Vagina (tissue), 2 donors: ENCODE data around the gene TCN2. TPM values are rescaled to one million over a fixed set of nuclear protein-coding genes. Genes with fewer than 3 reads are reported as not detected.
A peak's percentile ranks its signal among the peaks of the same experiment; 100 is the strongest.

ENCODE experiments used
- DNase-seq, 2 donors: peaks; one replicate each; pipeline ENCODE4 v3.0.0-alpha.2; 2017; ENCODE audit errors: extremely low spot score in 2 of 2
- H3K27ac ChIP-seq: fragments of 200-600 bp; sonication (generic); one replicate; pipeline ENCODE4 v1.5.1; 2019
- H3K27me3 ChIP-seq: fragments of 200-600 bp; sonication (generic); one replicate; pipeline ENCODE4 v1.5.1; 2019
- H3K36me3 ChIP-seq, 2 donors: fragments of 200-600 bp; sonication (generic); one replicate each; pipeline ENCODE4 v1.5.1; 2017 to 2019
- H3K4me1 ChIP-seq: fragments of 200-600 bp; sonication (generic); one replicate; pipeline ENCODE4 v1.5.1; 2019
- H3K4me3 ChIP-seq, 2 donors: fragments of 200-600 bp; sonication (generic); 1 replicate in 1 of 2; 2 replicates in 1 of 2; pipeline ENCODE4 v1.5.1; 2016 to 2019
- H3K9me3 ChIP-seq: fragments of 200-600 bp; sonication (generic); one replicate; pipeline ENCODE4 v1.5.1; 2019
- POLR2A ChIP-seq, 2 donors: fragments of 450-650 bp; IDR thresholded peaks; one replicate each; pipeline ENCODE4 v1.6.1; 2017; ENCODE audit warnings: antibody characterized with exemption in 2 of 2, mild to moderate bottlenecking in 2 of 2, moderate library complexity in 2 of 2
- POLR2AphosphoS5 ChIP-seq, 2 donors: sonication (generic); formaldehyde crosslinking; IDR thresholded peaks; one replicate each; pipeline ENCODE4 v1.9.0; 2017; ENCODE audit warnings: antibody characterized with exemption in 2 of 2, mild to moderate bottlenecking in 2 of 2, low read depth in 1 of 2; ENCODE audit not compliant: insufficient read depth in 1 of 2
- intact Hi-C: fragments of 100-400 bp; cut with DNase I; formaldehyde crosslinking; loops from one replicate; pipeline ENCODE4 v1.15.1; 2023
- total RNA-seq: library from RNA; depleted of rRNA; stranded (reverse); fragments of >200 nt; gene quantifications from one replicate; pipeline ENCODE4 v1.2.3, GENCODE V29; 2016
- TF ChIP-seq, protein P1 (sequence below), 3 experiments: fragments of 450-650 bp in 2 of 3; fragments of 200-600 bp in 1 of 3; sonication (generic) in 1 of 3; IDR thresholded peaks; one replicate each; pipeline ENCODE4 v1.5.1; 2017 to 2019; ENCODE audit warnings: antibody characterized with exemption in 3 of 3, mild to moderate bottlenecking in 2 of 3, moderate library complexity in 2 of 3

Gene TCN2
- total RNA-seq, 1 donor from 2014 or later = 20.4 TPM

DNA sequence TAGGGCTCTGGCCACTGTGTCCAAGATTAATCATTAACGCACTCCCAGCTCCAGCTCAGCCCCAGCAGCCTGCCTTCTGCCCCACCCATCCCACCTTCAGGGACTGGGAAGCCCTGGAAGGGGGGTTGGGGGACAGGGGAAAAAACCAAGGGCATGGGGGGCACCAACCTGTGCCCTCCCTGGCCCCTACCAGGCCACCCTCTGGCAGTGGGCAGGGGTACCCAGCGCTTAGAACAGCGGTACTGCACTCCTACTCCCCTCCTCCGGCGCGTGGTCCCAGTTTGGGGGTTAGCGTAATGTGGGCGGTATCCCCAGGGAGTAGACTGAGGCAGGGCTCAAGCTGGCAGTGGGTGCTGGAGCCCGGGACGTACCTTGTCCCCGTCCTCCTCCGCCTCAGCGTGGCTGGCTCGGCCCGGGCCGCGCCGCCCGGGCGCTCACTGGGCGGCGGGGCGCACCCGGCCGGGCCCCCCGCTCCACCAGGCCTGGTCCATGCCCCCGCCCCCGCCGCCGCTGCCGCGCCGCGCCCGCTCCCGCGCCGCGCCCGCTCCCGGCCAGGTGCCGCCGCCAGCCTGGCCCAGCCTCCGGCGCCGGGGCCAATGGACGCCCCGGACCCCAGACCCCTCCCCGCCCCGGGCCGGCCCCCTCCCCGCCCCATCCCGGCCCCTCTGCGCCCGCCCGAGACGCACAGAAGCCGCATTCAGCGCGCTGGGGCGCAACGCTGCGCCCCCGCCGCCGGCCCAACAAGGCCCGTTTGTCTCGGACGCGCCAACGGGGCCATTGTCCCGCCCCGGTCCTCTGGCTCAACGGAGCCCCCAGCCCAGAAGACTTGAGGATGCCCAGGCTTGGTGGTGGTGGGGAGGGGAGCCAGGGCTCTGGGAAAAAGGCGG lies 32.6 kb upstream of the TCN2 start, which contains the start of gene GAL3ST1:
Gene GAL3ST1, minus strand, starts transcription at position 571 of the 887 bp plus-strand sequence. CDS start 17,273 bp downstream, outside the sequence.
- Histone ChIP-seq H3K4me3 (peak within 1 kb of the TSS; percentile 7 to 36), H3K27me3 (no peaks in the 10 kb centered on the region), H3K9me3 (no peaks in the 10 kb centered on the region), H3K4me1 (peaks cover 16% of the 10 kb centered on the region), H3K27ac (no peak within 1 kb of the TSS), H3K36me3 (peaks cover 0 to 36% of the 10 kb centered on the region in 2 donors)
- TF ChIP-seq POLR2A (IDR thresholded peaks at IDR 0.05) (no peak), POLR2AphosphoS5 (IDR thresholded peaks at IDR 0.05; ENCODE audit: insufficient read depth in 1 of 2, low read depth in 1 of 2) (no peak)
- TF ChIP-seq, protein P1, sequence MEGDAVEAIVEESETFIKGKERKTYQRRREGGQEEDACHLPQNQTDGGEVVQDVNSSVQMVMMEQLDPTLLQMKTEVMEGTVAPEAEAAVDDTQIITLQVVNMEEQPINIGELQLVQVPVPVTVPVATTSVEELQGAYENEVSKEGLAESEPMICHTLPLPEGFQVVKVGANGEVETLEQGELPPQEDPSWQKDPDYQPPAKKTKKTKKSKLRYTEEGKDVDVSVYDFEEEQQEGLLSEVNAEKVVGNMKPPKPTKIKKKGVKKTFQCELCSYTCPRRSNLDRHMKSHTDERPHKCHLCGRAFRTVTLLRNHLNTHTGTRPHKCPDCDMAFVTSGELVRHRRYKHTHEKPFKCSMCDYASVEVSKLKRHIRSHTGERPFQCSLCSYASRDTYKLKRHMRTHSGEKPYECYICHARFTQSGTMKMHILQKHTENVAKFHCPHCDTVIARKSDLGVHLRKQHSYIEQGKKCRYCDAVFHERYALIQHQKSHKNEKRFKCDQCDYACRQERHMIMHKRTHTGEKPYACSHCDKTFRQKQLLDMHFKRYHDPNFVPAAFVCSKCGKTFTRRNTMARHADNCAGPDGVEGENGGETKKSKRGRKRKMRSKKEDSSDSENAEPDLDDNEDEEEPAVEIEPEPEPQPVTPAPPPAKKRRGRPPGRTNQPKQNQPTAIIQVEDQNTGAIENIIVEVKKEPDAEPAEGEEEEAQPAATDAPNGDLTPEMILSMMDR (IDR thresholded peaks at IDR 0.05) = no peak
- intact Hi-C loops = no loop called here
- no peak for DNase-seq

DNA sequence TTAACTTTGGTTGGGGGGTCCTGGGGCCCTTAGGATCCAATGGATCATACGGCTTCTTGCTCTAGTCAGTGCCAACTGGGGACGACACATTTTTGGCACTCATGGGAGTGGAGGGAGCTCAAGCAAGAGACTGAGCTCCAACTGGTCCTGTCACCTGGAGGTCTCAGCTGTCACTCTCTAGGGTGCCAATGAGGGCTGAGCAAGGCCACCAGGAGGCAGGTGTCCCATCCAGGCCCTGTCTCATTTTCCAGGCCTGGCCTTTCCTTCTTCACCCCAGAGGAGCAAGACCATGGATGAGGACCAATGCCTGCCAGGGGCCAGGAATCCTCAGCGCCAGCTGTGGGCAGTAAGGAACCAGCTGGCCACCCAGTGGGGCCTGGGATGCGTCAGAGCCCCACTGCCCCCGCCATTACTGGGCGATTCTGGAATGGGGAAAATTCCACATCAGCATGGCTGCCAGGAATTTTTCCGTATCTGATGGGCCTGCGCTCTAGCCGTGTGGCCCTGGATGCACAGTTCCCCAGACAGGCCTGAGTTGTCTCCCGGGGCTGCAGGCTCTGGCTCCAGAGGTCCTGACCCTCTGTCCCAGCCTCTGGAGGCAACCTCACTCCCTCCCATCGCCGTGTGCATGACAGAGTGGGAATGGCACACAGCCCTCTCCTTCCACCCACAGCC lies 31.8 kb upstream of the TCN2 start:
- peak overlapping the region; percentile 7 to 36 for H3K4me3 ChIP-seq

DNA sequence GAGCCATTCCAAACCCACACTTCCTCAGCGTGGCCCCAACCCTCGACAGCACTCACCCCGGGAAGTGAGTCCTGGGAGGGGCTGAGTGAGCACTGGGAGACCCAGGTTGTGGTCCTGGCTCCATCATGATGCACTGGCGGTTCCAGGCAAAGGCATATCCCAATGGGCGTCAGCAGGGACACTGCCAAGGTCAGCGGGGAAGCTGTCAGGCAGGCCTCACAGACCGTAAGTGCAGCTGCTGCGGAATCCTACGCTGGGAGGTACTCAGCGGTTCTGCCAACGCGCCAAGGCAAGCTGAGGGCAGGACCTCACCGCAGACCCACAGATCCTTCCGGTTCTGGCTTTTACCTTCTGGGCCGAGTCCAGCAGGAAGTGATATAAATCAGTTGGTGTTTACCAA lies 31.1 kb upstream of the TCN2 start:
- peaks cover 16% of the 10 kb centered on the region for H3K4me1 ChIP-seq
- H3K27me3 ChIP-seq = no peaks in the 10 kb centered on the region
- peaks cover 10 to 52% of the 10 kb centered on the region in 2 donors for H3K36me3 ChIP-seq
- H3K9me3 ChIP-seq = no peaks in the 10 kb centered on the region
- TF ChIP-seq POLR2A (IDR thresholded peaks at IDR 0.05) (no peak), POLR2AphosphoS5 (IDR thresholded peaks at IDR 0.05; ENCODE audit: insufficient read depth in 1 of 2, low read depth in 1 of 2) (no peak)
- TF ChIP-seq, protein P1 (IDR thresholded peaks at IDR 0.05) = no peak
- intact Hi-C loops = no loop called here
- no peak overlapping the region for H3K27ac ChIP-seq
- DNase-seq = no peak
- no peak overlapping the region for H3K4me3 ChIP-seq

More for the DNA sequence above, 31.8 kb upstream of the TCN2 start:
- no peak overlapping the region for H3K27ac ChIP-seq
- intact Hi-C loops = no loop called here
- H3K4me1 ChIP-seq = peaks cover 16% of the 10 kb centered on the region
- TF ChIP-seq, protein P1 (IDR thresholded peaks at IDR 0.05) = no peak
- TF ChIP-seq POLR2AphosphoS5 (IDR thresholded peaks at IDR 0.05; ENCODE audit: insufficient read depth in 1 of 2, low read depth in 1 of 2) = peak in 1 of 2 donors; percentile 48
- H3K36me3 ChIP-seq = peaks cover 7 to 44% of the 10 kb centered on the region in 2 donors
- no peak for DNase-seq
- no peaks in the 10 kb centered on the region for H3K9me3 ChIP-seq
- no peaks in the 10 kb centered on the region for H3K27me3 ChIP-seq

DNA sequence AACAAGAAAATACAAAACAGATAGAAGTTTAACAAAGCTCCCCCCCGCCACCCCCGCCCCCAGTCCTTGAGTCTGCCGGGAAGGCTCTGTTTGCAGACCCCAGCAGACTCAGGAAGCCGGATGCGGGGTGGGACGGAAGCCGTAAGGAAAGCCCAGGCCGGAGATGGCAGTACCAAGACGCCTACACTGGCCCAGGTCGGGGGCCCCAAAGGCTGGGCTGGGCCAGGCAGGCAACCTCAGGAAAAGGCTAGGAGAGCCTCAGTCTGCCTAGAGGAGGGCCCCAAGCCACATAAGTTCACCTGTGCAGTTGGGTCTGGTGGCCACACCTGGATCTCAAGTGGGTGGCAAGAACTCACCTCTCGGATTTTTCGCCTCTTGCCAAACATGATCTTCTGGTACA lies 28.5 kb upstream of the TCN2 start:
- TF ChIP-seq POLR2AphosphoS5 (IDR thresholded peaks at IDR 0.05; ENCODE audit: insufficient read depth in 1 of 2, low read depth in 1 of 2) (no peak), POLR2A (IDR thresholded peaks at IDR 0.05) (no peak)
- TF ChIP-seq, protein P1 (IDR thresholded peaks at IDR 0.05) = no peak
- no peak for DNase-seq
- Histone ChIP-seq H3K36me3 (peaks cover 10 to 78% of the 10 kb centered on the region in 2 donors), H3K9me3 (no peaks in the 10 kb centered on the region), H3K4me3 (no peak overlapping the region), H3K27ac (no peak overlapping the region), H3K4me1 (peaks cover 16% of the 10 kb centered on the region), H3K27me3 (no peaks in the 10 kb centered on the region)
- intact Hi-C loops = no loop called here
